ENCODE data around the gene ZNF550. TPM values are rescaled to one million over a fixed set of nuclear protein-coding genes. Genes with fewer than 3 reads are reported as not detected.
A peak's percentile ranks its signal among the peaks of the same experiment; 100 is the strongest.
"Not testable (repeated sequence)": the region's sequence is repeated elsewhere in the genome, so short reads cannot be mapped to it uniquely, and the experiment has no call there.

ZNF550 gene
- total RNA-seq, 1 experiment from 2014 or later, result 5.7 TPM

GRCh38 chr19:57512845-57513244, 46.8 kb downstream of the ZNF550 start:
- Histone ChIP-seq H3K9ac (ENCODE audit: low read length) (no peak overlapping the region), H4K20me1 (ENCODE audit: insufficient read depth, low read depth, low read length) (no peaks in the 10 kb centered on the region), H2AFZ (ENCODE audit: low read length) (no peak overlapping the region), H3K36me3 (ENCODE audit: insufficient read depth, low read length) (peaks cover 57% of the 10 kb centered on the region), H3K4me2 (ENCODE audit: low read depth, low read length, poor library complexity, severe bottlenecking) (no peak overlapping the region), H3K9me2 (replicated peaks; ENCODE audit: insufficient read depth, low read length) (no peaks in the 10 kb centered on the region), H3K4me1 (ENCODE audit: low read length) (no peaks in the 10 kb centered on the region), H3K4me3 (ENCODE audit: low read length) (no peak overlapping the region), H3K27ac (ENCODE audit: low read length) (no peak overlapping the region), H3K9me3 (ENCODE audit: low read length) (peaks cover 65% of the 10 kb centered on the region), H3K27me3 (ENCODE audit: low read length) (no peaks in the 10 kb centered on the region), H3K79me2 (ENCODE audit: low read length) (no peaks in the 10 kb centered on the region)
- DNase-seq, result peak; percentile 54

DNA sequence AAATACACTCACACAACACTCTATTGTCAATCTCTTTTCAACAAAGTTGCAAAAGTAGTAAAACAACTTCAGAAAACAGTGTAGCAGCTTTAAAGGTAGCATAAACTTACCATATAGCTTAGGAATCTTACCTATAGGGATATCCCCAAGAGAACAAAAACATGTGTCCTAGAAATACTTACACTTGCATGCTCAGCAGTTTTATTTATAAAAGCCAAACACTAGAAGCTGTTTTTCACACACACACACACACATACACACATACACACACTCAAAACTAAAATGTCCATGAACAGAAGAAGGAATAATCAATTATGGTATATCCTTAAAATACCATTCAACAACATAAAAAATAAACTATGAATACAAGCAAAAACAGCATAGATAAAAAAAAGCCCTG, 48.2 kb downstream of the ZNF550 start:
- peaks cover 66% of the 10 kb centered on the region for H3K9me3 ChIP-seq (ENCODE audit: low read length)
- H3K36me3 ChIP-seq (ENCODE audit: insufficient read depth, low read length), result peaks cover 58% of the 10 kb centered on the region
- no peak overlapping the region for H2AFZ ChIP-seq (ENCODE audit: low read length)

DNA sequence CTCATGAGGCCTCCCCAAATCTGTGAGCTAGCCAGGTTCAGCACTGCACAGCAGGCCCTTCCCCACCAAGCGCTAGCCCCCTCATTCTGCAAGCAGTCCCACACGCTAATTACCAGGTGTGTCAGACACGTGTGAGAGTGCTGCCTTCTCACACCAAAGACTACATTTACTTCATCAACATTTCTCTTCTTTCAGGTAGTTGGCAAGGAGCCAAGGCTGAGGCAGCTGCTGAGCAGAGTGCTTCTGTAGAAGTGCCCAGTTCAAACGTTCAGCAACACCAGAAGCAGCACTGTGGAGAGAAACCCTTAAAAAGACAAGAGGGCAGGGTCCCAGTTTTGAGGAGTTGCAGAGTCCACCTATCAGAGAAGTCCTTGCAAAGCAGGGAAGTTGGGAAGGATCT, 53.5 kb downstream of the ZNF550 start:
- Histone ChIP-seq H3K4me1 (ENCODE audit: low read length) (no peaks in the 10 kb centered on the region), H3K4me3 (ENCODE audit: low read length) (no peak overlapping the region), H3K27me3 (ENCODE audit: low read length) (no peaks in the 10 kb centered on the region), H3K27ac (ENCODE audit: low read length) (no peak overlapping the region), H3K9me2 (replicated peaks; ENCODE audit: insufficient read depth, low read length) (no peaks in the 10 kb centered on the region), H3K9me3 (ENCODE audit: low read length) (peaks cover 63% of the 10 kb centered on the region), H3K9ac (ENCODE audit: low read length) (no peak overlapping the region), H4K20me1 (ENCODE audit: insufficient read depth, low read depth, low read length) (no peaks in the 10 kb centered on the region), H3K4me2 (ENCODE audit: low read depth, low read length, poor library complexity, severe bottlenecking) (no peak overlapping the region), H3K36me3 (ENCODE audit: insufficient read depth, low read length) (peaks cover 73% of the 10 kb centered on the region), H3K79me2 (ENCODE audit: low read length) (peaks cover 27% of the 10 kb centered on the region), H2AFZ (ENCODE audit: low read length) (no peak overlapping the region)
- no peak for DNase-seq

More for the DNA sequence above, 48.2 kb downstream of the ZNF550 start:
- Histone ChIP-seq H3K79me2 (ENCODE audit: low read length) (no peaks in the 10 kb centered on the region), H3K27ac (ENCODE audit: low read length) (no peak overlapping the region), H3K4me1 (ENCODE audit: low read length) (no peaks in the 10 kb centered on the region), H3K27me3 (ENCODE audit: low read length) (no peaks in the 10 kb centered on the region), H4K20me1 (ENCODE audit: insufficient read depth, low read depth, low read length) (no peaks in the 10 kb centered on the region), H3K4me2 (ENCODE audit: low read depth, low read length, poor library complexity, severe bottlenecking) (no peak overlapping the region), H3K4me3 (ENCODE audit: low read length) (no peak overlapping the region), H3K9me2 (replicated peaks; ENCODE audit: insufficient read depth, low read length) (no peaks in the 10 kb centered on the region), H3K9ac (ENCODE audit: low read length) (no peak overlapping the region)
- no peak for DNase-seq

- H3K27ac ChIP-seq (ENCODE audit: low read length); H3K27me3 ChIP-seq (ENCODE audit: low read length); H4K20me1 ChIP-seq (ENCODE audit: insufficient read depth, low read depth, low read length); H3K4me1 ChIP-seq (ENCODE audit: low read length); H3K9me2 ChIP-seq (replicated peaks; ENCODE audit: insufficient read depth, low read length); DNase-seq; H2AFZ ChIP-seq (ENCODE audit: low read length): not testable (repeated sequence)
- Histone ChIP-seq H3K79me2 (ENCODE audit: low read length) (peaks cover 36% of the 10 kb centered on the region), H3K9ac (ENCODE audit: low read length) (peak overlapping the region; percentile 62), H3K4me3 (ENCODE audit: low read length) (peak overlapping the region; percentile 83), H3K36me3 (ENCODE audit: insufficient read depth, low read length) (peaks cover 40% of the 10 kb centered on the region), H3K9me3 (ENCODE audit: low read length) (peaks cover 53% of the 10 kb centered on the region), H3K4me2 (ENCODE audit: low read depth, low read length, poor library complexity, severe bottlenecking) (peak overlapping the region; percentile 63)
Measured at GRCh38 chr19:57500400-57500799, 59.3 kb downstream of the ZNF550 start.

DNA sequence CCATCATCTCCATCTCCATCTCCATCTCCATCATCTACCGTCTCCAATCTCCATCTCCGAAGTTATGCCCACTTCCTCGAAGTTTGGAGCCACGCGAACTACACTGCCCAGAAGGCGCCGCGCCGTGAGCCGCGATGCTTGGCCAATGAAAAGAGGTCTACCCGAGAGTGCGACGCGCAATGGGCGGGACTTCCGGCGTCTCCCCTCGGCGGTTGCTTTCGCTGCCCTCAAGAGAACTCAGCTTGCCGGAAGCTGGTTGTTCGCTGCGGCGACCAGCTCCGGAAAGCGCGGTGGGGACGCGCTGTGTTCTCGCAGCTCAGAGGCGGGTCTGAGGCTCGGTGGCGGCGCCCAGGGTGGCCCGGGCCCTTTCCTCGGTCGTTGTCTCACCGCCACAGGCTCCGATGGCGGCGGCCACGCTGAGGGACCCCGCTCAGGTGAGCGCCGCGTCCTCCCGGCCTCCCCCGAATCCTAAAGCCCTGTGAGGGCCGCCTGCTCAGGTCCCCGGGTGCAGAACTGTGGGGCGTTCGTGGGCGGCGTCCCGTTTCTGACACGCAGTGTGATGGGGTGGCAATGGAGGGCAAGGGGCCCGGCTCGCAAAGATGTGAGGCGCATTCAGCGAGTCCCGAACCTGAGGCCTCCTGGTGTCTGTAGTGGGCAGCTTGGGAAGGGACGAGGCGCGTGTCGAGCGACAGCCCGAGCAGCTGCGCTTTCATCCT, 59.8 kb downstream of the ZNF550 start, which contains the start of gene ZNF773:
ZNF773 (plus strand) TSS at position 259 of the 716 bp plus-strand sequence; CDS start at position 402, 143 bp downstream.
- Histone ChIP-seq H3K9ac (ENCODE audit: low read length) (peak within 1 kb of the TSS; percentile 86), H3K9me3 (ENCODE audit: low read length) (peaks cover 58% of the 10 kb centered on the region), H3K36me3 (ENCODE audit: insufficient read depth, low read length) (peaks cover 36% of the 10 kb centered on the region), H3K27ac (ENCODE audit: low read length) (peak within 1 kb of the TSS; percentile 63; the same call in 1 of the 2 replicates), H3K79me2 (ENCODE audit: low read length) (peaks cover 36% of the 10 kb centered on the region), H3K4me3 (ENCODE audit: low read length) (peak within 1 kb of the TSS; percentile 83), H3K4me2 (ENCODE audit: low read depth, low read length, poor library complexity, severe bottlenecking) (peak within 1 kb of the TSS; percentile 74), H2AFZ (ENCODE audit: low read length) (peak within 1 kb of the TSS; percentile 30; the same call in 1 of the 2 replicates)
- peak; percentile 100 for DNase-seq
- not testable (repeated sequence) for H3K27me3 ChIP-seq (ENCODE audit: low read length); H3K9me2 ChIP-seq (replicated peaks; ENCODE audit: insufficient read depth, low read length); H3K4me1 ChIP-seq (ENCODE audit: low read length); H4K20me1 ChIP-seq (ENCODE audit: insufficient read depth, low read depth, low read length)

DNA sequence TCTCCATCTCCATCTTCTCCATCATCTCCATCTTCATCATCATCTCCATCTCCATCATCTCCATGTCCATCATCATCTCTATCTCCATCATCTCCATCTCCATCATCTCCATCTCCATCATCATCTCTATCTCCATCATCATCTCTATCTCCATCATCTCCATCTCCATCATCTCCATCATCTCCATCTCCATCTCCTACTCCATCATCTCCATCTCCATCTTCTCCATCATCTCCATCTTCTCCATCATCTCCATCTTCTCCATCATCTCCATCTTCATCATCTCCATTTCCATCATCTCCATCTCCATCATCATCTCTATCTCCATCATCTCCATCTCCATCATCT, 60.4 kb downstream of the ZNF550 start:
- not testable (repeated sequence) for H3K27ac ChIP-seq (ENCODE audit: low read length)

GRCh38 chr19:57488299-57488644, 71.4 kb downstream of the ZNF550 start:
- H4K20me1 ChIP-seq (ENCODE audit: insufficient read depth, low read depth, low read length); H3K79me2 ChIP-seq (ENCODE audit: low read length); DNase-seq; H3K9me2 ChIP-seq (replicated peaks; ENCODE audit: insufficient read depth, low read length); H2AFZ ChIP-seq (ENCODE audit: low read length); H3K27me3 ChIP-seq (ENCODE audit: low read length); H3K4me1 ChIP-seq (ENCODE audit: low read length); H3K27ac ChIP-seq (ENCODE audit: low read length): not testable (repeated sequence)
- Histone ChIP-seq H3K9me3 (ENCODE audit: low read length) (peaks cover 34% of the 10 kb centered on the region), H3K4me2 (ENCODE audit: low read depth, low read length, poor library complexity, severe bottlenecking) (peak overlapping the region; percentile 66), H3K9ac (ENCODE audit: low read length) (peak overlapping the region; percentile 39; the same call in 1 of the 2 replicates), H3K4me3 (ENCODE audit: low read length) (peak overlapping the region; percentile 55), H3K36me3 (ENCODE audit: insufficient read depth, low read length) (peaks cover 15% of the 10 kb centered on the region)

More for the DNA sequence above, 60.4 kb downstream of the ZNF550 start:
- not testable (repeated sequence) for H3K9ac ChIP-seq (ENCODE audit: low read length); H4K20me1 ChIP-seq (ENCODE audit: insufficient read depth, low read depth, low read length); H3K9me2 ChIP-seq (replicated peaks; ENCODE audit: insufficient read depth, low read length); H3K27me3 ChIP-seq (ENCODE audit: low read length); DNase-seq; H3K4me1 ChIP-seq (ENCODE audit: low read length)
- Histone ChIP-seq H3K4me3 (ENCODE audit: low read length) (peak overlapping the region; percentile 83), H2AFZ (ENCODE audit: low read length) (0 out of 2 replicates have a peak overlapping the region, but pooled peaks have one; percentile 30), H3K79me2 (ENCODE audit: low read length) (peaks cover 36% of the 10 kb centered on the region), H3K36me3 (ENCODE audit: insufficient read depth, low read length) (peaks cover 34% of the 10 kb centered on the region), H3K9me3 (ENCODE audit: low read length) (peaks cover 63% of the 10 kb centered on the region), H3K4me2 (ENCODE audit: low read depth, low read length, poor library complexity, severe bottlenecking) (peak overlapping the region; percentile 74)

GRCh38 chr19:57487477-57488298, 72.0 kb downstream of the ZNF550 start, which contains the start of gene ZNF419:
Gene ZNF419 (plus strand): TSS chr19:57487750. CDS start chr19:57487951, 201 bp downstream.
- H3K9me2 ChIP-seq (replicated peaks; ENCODE audit: insufficient read depth, low read length); H3K27me3 ChIP-seq (ENCODE audit: low read length); H3K4me1 ChIP-seq (ENCODE audit: low read length); H3K79me2 ChIP-seq (ENCODE audit: low read length); H4K20me1 ChIP-seq (ENCODE audit: insufficient read depth, low read depth, low read length); H3K27ac ChIP-seq (ENCODE audit: low read length): not testable (repeated sequence)
- peak within 1 kb of the TSS; percentile 66 for H3K4me2 ChIP-seq (ENCODE audit: low read depth, low read length, poor library complexity, severe bottlenecking)
- peaks cover 14% of the 10 kb centered on the region for H3K36me3 ChIP-seq (ENCODE audit: insufficient read depth, low read length)
- peak within 1 kb of the TSS; percentile 87; the same call in 1 of the 2 replicates for H2AFZ ChIP-seq (ENCODE audit: low read length)
- peaks cover 32% of the 10 kb centered on the region for H3K9me3 ChIP-seq (ENCODE audit: low read length)
- H3K4me3 ChIP-seq (ENCODE audit: low read length), result peak within 1 kb of the TSS; percentile 74
- peak; percentile 93 for DNase-seq
- peak within 1 kb of the TSS; percentile 73 for H3K9ac ChIP-seq (ENCODE audit: low read length)
